GM18508 (cell line): ENCODE measurements around the gene FAM174B.
"Not testable (repeated sequence)": the region's sequence is repeated elsewhere in the genome, so short reads cannot be mapped to it uniquely, and the experiment has no call there.

Source experiments
- ATAC-seq: cut with Tn5 transposase; IDR thresholded peaks from one replicate; pipeline ENCODE4 v1.9.1; 2021; ENCODE audit warnings: moderate number of reproducible peaks; ENCODE audit not compliant: insufficient read depth, unreplicated experiment

Gene FAM174B

DNA sequence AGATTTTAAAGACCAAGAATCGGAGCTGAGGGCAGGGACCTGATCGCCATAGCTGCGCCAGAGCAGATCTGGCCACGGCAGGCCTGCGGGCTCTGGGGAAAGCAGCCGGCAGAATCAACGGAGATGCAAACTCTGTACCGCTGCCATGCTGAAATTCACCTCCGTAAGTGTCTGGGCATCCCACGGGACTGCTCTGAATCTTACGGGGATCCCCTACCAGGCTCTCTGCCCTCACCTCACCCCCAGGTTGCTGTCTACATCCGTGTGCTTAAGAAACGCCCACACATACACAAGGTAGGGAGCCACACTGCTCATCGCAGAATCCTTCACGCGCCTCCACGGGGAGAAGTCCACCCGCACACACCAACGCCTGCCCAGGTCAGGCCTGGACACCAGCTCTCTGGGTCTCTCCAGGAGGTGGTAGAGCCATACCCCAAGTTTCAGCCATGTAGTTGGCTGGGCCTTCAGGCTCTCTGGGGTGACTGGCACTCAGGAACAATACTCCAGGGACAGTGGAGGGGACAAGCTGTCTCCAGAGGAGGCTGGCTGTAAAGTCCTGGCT lies 33.5 kb downstream of the FAM174B start:
- no peak for ATAC-seq

DNA sequence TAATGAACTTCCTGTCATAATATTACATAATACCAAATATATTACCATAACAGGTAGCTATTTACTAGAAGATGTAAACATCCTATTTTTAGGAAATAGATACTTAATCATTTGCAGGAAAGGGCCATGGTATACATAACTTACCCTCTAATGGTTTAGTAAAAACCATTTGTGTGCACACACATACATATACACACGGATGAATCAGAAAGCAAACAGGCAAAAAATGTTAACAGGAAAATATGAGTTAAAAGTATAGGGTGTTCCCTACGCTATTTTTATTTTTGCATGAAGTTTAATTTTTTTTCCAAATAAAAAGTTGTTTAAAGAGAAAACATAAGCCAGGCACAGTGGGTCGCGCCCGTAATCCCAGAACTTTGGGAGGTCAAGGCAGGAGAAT lies 34.6 kb downstream of the FAM174B start:
- no peak for ATAC-seq

- no peak for ATAC-seq
These were observed 36.2 kb downstream of the FAM174B start for GRCh38 chr15:92619145-92620101.

DNA sequence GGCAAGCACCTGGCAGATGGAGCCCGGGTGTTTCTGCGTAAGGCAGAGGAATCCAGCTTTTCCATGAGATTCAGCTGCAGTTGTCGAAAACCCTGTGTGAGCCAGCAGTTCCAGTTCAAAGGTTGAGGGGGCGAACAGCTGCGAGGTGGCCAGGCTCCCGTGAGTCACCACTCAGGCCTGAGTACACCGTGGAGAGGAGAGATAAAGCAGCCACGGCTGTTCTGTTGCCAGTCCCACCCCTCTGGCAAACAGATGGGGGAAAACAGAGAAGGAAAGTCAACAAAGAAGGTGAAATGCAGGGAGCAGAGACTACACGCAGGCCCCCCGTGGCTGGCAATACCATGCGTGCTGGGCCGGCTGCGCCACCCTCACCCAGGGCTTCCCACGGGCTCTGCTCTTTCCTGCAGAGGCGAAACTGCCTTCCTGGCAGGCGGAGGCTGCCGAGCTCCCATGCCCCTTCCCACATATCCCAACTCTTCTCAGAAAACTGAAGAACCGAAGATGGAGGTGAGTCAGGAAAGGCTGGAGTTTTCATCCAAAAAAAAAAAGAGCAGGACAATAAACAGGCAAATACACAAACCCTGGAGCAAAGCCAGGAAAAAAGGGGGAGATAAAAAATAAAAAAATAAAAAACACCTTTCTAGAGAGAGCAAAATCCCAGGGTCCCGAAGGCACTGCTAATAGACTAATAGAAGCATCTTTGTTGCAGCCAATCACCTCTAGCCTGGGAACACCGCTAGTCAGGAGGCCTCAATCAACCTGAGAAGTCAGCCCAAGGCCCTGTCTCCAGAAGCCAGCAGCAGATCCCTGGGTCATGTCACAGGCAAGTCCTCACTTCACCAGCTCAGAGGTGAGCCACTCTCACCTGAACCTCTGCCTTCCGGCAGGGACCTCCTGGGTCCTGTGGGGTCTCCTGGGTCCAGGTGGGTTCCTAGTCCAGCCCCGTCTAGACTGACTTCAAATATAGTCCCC lies 37.7 kb downstream of the FAM174B start:
- ATAC-seq = no peak

- ATAC-seq = no peak
These were observed 38.7 kb downstream of the FAM174B start for GRCh38 chr15:92616621-92617548.

DNA sequence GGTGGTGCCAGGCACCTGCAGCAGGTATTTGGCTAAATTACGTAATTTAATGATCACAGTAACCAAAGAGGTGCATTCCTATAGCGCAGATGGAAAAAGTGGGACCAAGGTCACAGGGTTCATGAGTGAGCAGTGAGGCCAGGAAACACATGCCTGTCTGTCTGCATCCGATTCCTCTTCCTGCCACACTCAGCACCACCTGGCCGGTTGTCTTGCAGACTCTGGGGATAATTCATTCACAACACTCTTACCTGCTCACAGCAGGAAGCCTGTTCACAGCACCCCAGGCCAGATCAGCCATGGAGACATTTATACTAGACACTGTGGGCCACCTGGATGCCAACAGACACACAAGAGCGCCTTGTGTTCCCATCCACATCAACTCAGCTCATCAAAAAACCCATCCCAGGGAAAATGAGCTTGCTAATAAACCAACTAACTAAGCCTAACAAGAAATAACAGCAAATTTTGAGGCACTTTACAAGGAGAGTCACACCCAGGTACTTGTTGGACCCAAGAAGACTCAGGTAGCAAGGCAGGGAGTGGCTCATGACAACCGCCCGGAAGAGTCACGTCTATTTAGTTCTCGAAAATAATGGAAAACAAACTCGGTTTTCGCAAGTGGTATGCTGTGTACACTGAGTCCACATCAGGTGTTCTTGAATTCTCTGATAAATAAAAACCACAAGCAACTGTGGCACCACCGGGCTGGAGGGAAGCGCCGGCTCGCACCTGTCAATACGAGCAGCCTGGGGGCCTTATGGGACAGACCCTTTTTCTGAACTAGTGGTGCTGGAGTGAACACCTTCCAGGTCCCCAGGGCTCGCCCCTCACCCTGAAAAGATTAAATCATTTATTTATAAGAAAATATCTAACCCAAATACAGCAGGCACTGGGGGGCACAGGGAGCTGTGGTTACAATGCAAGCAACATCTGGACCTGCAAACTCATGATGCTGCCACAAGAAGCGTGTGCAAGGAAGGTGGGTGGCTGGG lies 40.5 kb downstream of the FAM174B start:
- ATAC-seq = no peak

DNA sequence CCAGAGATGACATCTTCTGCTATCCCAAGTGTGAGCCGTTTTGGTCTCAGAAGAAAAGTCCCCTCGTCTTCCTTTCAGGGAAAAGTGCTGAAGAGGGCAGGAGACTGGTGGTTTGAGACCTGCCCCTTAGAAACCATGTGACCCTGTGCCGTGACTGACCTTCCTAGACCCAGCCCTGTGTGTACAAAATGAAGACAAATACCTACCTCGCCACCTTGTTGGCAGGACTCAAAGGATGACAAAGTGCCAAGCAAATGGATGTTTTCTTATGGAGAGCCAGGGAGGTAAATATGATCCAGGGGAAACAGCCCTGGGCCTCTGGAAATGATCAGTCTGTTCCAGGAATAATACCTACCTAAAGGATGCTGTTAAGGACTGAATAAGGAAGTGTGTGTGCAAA lies 41.3 kb downstream of the FAM174B start:
- ATAC-seq = no peak

GRCh38 chr15:92613841-92614240 lies 41.7 kb downstream of the FAM174B start:
- ATAC-seq = no peak

- ATAC-seq = no peak
These were observed 42.7 kb downstream of the FAM174B start for GRCh38 chr15:92612891-92613290.

GRCh38 chr15:92611995-92612745 lies 43.4 kb downstream of the FAM174B start:
- ATAC-seq = no peak

DNA sequence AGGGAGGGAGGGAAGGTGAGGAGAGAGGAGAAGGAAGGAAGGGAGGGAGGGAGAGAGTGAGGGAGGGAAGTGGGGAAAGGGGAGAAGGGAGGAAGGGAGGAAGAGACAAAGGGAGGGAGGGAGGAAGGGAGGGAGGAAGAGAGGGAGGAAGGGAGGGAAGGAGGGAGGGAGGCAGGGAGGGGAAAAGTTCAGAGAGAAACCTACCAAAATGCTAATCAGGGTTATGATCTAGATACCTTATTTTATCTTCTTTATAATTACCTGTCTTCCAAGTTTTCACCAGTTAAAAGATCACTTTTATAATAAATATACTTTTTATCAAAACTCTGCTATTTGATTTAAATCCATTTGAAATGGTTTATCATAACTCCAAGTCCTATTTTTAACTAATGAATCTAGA lies 44.4 kb downstream of the FAM174B start:
- ATAC-seq = no peak

GRCh38 chr15:92610101-92610520 lies 45.5 kb downstream of the FAM174B start:
- no peak for ATAC-seq

GRCh38 chr15:92608866-92609700 lies 46.5 kb downstream of the FAM174B start:
- no peak for ATAC-seq

GRCh38 chr15:92606836-92607150 lies 48.8 kb downstream of the FAM174B start:
- not testable (repeated sequence) for ATAC-seq

DNA sequence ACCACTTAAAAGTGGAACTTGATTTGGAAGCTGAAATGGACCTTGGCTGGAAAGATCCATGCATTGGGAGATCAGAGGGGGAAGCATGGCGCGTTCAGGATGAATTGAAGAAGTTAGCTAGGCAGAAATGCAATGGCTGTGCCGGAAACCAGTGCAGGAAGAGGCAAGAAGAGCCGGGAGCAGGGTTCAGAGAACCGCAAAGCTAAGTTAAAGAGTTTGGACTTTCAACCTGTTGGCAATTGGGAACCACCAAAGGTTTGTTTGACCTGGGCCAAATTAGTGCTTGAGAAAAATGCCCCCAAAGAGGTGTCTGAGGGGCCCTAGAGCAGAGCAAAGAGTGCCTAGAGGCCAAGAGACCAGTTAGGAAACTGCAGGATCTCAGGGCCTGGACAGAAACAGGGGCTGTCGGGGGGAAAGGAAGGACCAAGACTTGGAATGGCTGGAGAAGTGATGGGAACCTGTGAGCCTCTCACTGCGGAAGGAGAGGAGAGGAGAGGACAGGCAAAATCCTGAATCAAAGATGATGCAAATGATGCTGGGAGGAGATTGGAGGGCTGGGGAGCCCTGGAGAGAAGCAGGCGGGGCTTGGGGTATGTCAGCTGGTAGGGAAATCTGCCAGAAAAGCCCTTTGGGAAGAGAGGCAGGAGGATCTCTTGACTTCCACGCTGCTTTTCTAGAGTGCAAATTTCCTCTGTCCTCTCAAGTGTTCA lies 49.3 kb downstream of the FAM174B start:
- no peak for ATAC-seq

- ATAC-seq = no peak
These were observed 50.2 kb downstream of the FAM174B start for GRCh38 chr15:92605225-92605944.
